IMR-90 (cell line): ENCODE measurements around the gene GPR17. TPM values are rescaled to one million over a fixed set of nuclear protein-coding genes. Genes with fewer than 3 reads are reported as not detected.

Experiments used
- ATAC-seq: fragments of 200-7000 bp; cut with Tn5 transposase; 2 replicates; pipeline ENCODE4 v1.9.1; 2020; ENCODE audit warnings: low read depth, mild to moderate bottlenecking, moderate library complexity
- BruUV-seq: library from RNA; stranded (reverse); fragments of 400-500 nt; replicated peaks from 2 replicates; lab custom pipeline; 2021; lab: Mats Ljungman, UMichigan
- CTCF ChIA-PET: fragments of 300-600 bp; formaldehyde crosslinking; extraction: SDS; loops from one replicate; lab custom pipeline; 2021; ENCODE audit warnings: antibody characterized with exemption; lab: Yijun Ruan, JAX
- POLR2A ChIA-PET: fragments of 300-600 bp; sonication (Branson Sonifier 250); formaldehyde crosslinking; loops from one replicate; lab custom pipeline; 2022; ENCODE audit warnings: antibody characterized with exemption; ENCODE audit not compliant: unreplicated experiment; lab: Charles Lee
- DNase-seq: peaks from one replicate; pipeline ENCODE4 v3.0.0; 2013
- H2AFZ ChIP-seq: replicated peaks from 2 replicates; pipeline ENCODE3; 2013; ENCODE audit warnings: low read length, mild to moderate bottlenecking; ENCODE audit not compliant: poor library complexity
- H2AK5ac ChIP-seq: 2 replicates; pipeline ENCODE4 v1.6.1; 2013; ENCODE audit warnings: low read depth, low read length, inconsistent platforms
- H2AK9ac ChIP-seq: replicated peaks from 2 replicates; pipeline ENCODE3; 2013; ENCODE audit warnings: mild to moderate bottlenecking, low read depth, low read length, moderate library complexity; ENCODE audit not compliant: poor library complexity
- H2BK120ac ChIP-seq: 2 replicates; pipeline ENCODE4 v1.6.1; 2013; ENCODE audit warnings: low read depth, low read length, inconsistent platforms
- H2BK15ac ChIP-seq: 3 replicates; pipeline ENCODE4 v1.6.1; 2013; ENCODE audit warnings: low read depth, low read length, inconsistent platforms
- H2BK20ac ChIP-seq: 2 replicates; pipeline ENCODE4 v1.6.1; 2013; ENCODE audit warnings: low read depth, mild to moderate bottlenecking, inconsistent platforms, low read length, moderate library complexity
- H2BK5ac ChIP-seq: 2 replicates; pipeline ENCODE4 v1.6.1; 2013; ENCODE audit warnings: mild to moderate bottlenecking, low read depth, low read length, inconsistent platforms; ENCODE audit not compliant: poor library complexity, severe bottlenecking
- H3K14ac ChIP-seq: replicated peaks from 2 replicates; pipeline ENCODE4 v1.6.1; 2013; ENCODE audit warnings: low read depth, low read length, inconsistent platforms
- H3K18ac ChIP-seq: 2 replicates; pipeline ENCODE4 v1.6.1; 2013; ENCODE audit warnings: low read depth, low read length, control low read depth
- H3K23ac ChIP-seq: 2 replicates; pipeline ENCODE4 v1.6.1; 2013; ENCODE audit warnings: low read depth, low read length, inconsistent platforms
- H3K27ac ChIP-seq: 2 replicates; pipeline ENCODE4 v1.5.1; 2013; ENCODE audit warnings: mild to moderate bottlenecking, control low read depth, low read length; ENCODE audit not compliant: insufficient read depth
- H3K27me3 ChIP-seq: 2 replicates; pipeline ENCODE4 v1.6.1; 2013; ENCODE audit warnings: low read length; ENCODE audit not compliant: control insufficient read depth, insufficient read depth
- H3K36me3 ChIP-seq: 2 replicates; pipeline ENCODE4 v1.6.1; 2013; ENCODE audit warnings: low read length, mixed read lengths; ENCODE audit not compliant: control insufficient read depth, insufficient read depth
- H3K4ac ChIP-seq: 2 replicates; pipeline ENCODE4 v1.6.1; 2013; ENCODE audit warnings: low read depth, low read length, inconsistent platforms
- H3K4me1 ChIP-seq: 2 replicates; pipeline ENCODE4 v1.6.1; 2013; ENCODE audit warnings: low read length, mixed read lengths; ENCODE audit not compliant: control insufficient read depth, insufficient read depth
- H3K4me2 ChIP-seq: 2 replicates; pipeline ENCODE4 v1.6.1; 2013; ENCODE audit warnings: low read depth, mild to moderate bottlenecking, control low read depth, low read length, moderate library complexity
- H3K4me3 ChIP-seq: 2 replicates; pipeline ENCODE4 v1.5.1; 2013; ENCODE audit warnings: low read depth, mild to moderate bottlenecking, control low read depth, low read length, moderate library complexity; ENCODE audit not compliant: insufficient read depth
- H3K56ac ChIP-seq: 2 replicates; pipeline ENCODE4 v1.6.1; 2013; ENCODE audit warnings: low read length, inconsistent platforms; ENCODE audit not compliant: insufficient read depth; ENCODE audit errors: extremely low read depth
- H3K79me1 ChIP-seq, 2 experiments: 2 replicates each; pipeline ENCODE4 v1.6.1; 2013; ENCODE audit warnings: low read length in 2 of 2, inconsistent platforms in 1 of 2, low read depth in 1 of 2
- H3K9ac ChIP-seq: 2 replicates; pipeline ENCODE4 v1.6.1; 2013; ENCODE audit warnings: low read depth, low read length, control low read depth
- H3K9me1 ChIP-seq: 2 replicates; pipeline ENCODE4 v1.6.1; 2013; ENCODE audit warnings: low read length, inconsistent platforms; ENCODE audit not compliant: insufficient read depth
- H3K9me3 ChIP-seq: 2 replicates; pipeline ENCODE4 v1.6.1; 2013; ENCODE audit warnings: low read length; ENCODE audit not compliant: control insufficient read depth, insufficient read depth
- H4K20me1 ChIP-seq: 2 replicates; pipeline ENCODE4 v1.6.1; 2013; ENCODE audit warnings: low read length, inconsistent platforms; ENCODE audit not compliant: insufficient read depth
- H4K5ac ChIP-seq: 2 replicates; pipeline ENCODE4 v1.6.1; 2013; ENCODE audit warnings: mild to moderate bottlenecking, low read depth, low read length, control low read depth
- H4K8ac ChIP-seq, 2 experiments: 2 replicates each; pipeline ENCODE4 v1.6.1; 2013; ENCODE audit warnings: low read depth in 2 of 2, low read length in 2 of 2, control low read depth in 1 of 2, inconsistent platforms in 1 of 2
- H4K91ac ChIP-seq: 2 replicates; pipeline ENCODE4 v1.6.1; 2013; ENCODE audit warnings: low read depth, low read length, inconsistent platforms; ENCODE audit not compliant: insufficient read depth
- BHLHE40 ChIP-seq: fragments of 150-350 bp; IDR thresholded peaks from 2 replicates; pipeline ENCODE4 v1.6.1; 2016; ENCODE audit warnings: mild to moderate bottlenecking, low read depth, low read length
- CEBPB ChIP-seq: IDR thresholded peaks from 2 replicates; pipeline ENCODE4 v1.6.1; 2012; ENCODE audit warnings: low read depth, low read length, improper control_type of control experiment
- CHD1 ChIP-seq: IDR thresholded peaks from 2 replicates; pipeline ENCODE4 v1.6.1; 2012; ENCODE audit warnings: low read depth, low read length, improper control_type of control experiment
- ELK1 ChIP-seq: fragments of 150-350 bp; IDR thresholded peaks from 2 replicates; pipeline ENCODE4 v1.6.1; 2016; ENCODE audit warnings: low read depth, mild to moderate bottlenecking, low read length, moderate library complexity, borderline replicate concordance
- FOS ChIP-seq: fragments of 150-350 bp; IDR thresholded peaks from 2 replicates; pipeline ENCODE4 v1.6.1; 2016; ENCODE audit warnings: low read depth, low read length
- MAFK ChIP-seq: IDR thresholded peaks from 2 replicates; pipeline ENCODE4 v1.6.1; 2012; ENCODE audit warnings: low read depth, low read length, improper control_type of control experiment
- MAZ ChIP-seq: IDR thresholded peaks from 2 replicates; pipeline ENCODE4 v1.6.1; 2012; ENCODE audit warnings: low read depth, mild to moderate bottlenecking, low read length, improper control_type of control experiment, moderate library complexity, borderline replicate concordance
- MXI1 ChIP-seq: IDR thresholded peaks from 2 replicates; pipeline ENCODE4 v1.6.1; 2012; ENCODE audit warnings: low read depth, mild to moderate bottlenecking, low read length, moderate library complexity, borderline replicate concordance
- POLR2A ChIP-seq: IDR thresholded peaks from 2 replicates; pipeline ENCODE4 v1.6.1; 2012; ENCODE audit warnings: mild to moderate bottlenecking, low read depth, low read length
- RAD21 ChIP-seq: IDR thresholded peaks from 2 replicates; pipeline ENCODE4 v1.6.1; 2012; ENCODE audit warnings: low read length, improper control_type of control experiment
- RCOR1 ChIP-seq: IDR thresholded peaks from 2 replicates; pipeline ENCODE4 v1.6.1; 2012; ENCODE audit warnings: mild to moderate bottlenecking, low read length, improper control_type of control experiment; ENCODE audit not compliant: insufficient replicate concordance
- RFX5 ChIP-seq: IDR thresholded peaks from 2 replicates; pipeline ENCODE4 v1.8.0; 2012; ENCODE audit warnings: low read depth, mild to moderate bottlenecking, low read length, moderate library complexity
- SMC3 ChIP-seq: fragments of 150-350 bp; IDR thresholded peaks from 2 replicates; pipeline ENCODE4 v1.6.1; 2016; ENCODE audit warnings: low read depth, mild to moderate bottlenecking, antibody characterized with exemption, low read length, moderate library complexity
- WGBS, 2 experiments: methylation state at CpG; one replicate each; pipeline versions ENCODE4 v1.1.5 to v1.1.7; 2013; ENCODE audit warnings: missing lambda C conversion rate in 2 of 2; ENCODE audit not compliant: insufficient read length in 1 of 2; ENCODE audit errors: extremely low coverage in 2 of 2; 5-methylcytosine and 5-hydroxymethylcytosine counted together
- dilution Hi-C: fragments of 300-500 bp; cut with HindIII; formaldehyde crosslinking; loops from one replicate; pipeline ENCODE4 v1.14.3; 2018; ENCODE audit warnings: low sequenced_read_pairs; ENCODE audit not compliant: unreplicated experiment
- in situ Hi-C: fragments of 300-500 bp; cut with MboI; formaldehyde crosslinking; loops from 3 replicates; pipeline ENCODE4 v1.14.3; 2019; ENCODE audit warnings: low sequenced_read_pairs, inconsistent platforms, mixed read lengths
- intact Hi-C: fragments of 100-400 bp; cut with micrococcal nuclease; formaldehyde crosslinking; loops from 2 replicates; pipeline ENCODE4 v1.10.0; 2022
- polyA plus RNA-seq, 3 experiments: library from polyadenylated mRNA; depleted of rRNA; stranded (reverse); fragments of >200 nt; gene quantifications; 2 replicates each; pipeline ENCODE4 v1.2.3, GENCODE V29; 2012; ENCODE audit warnings: low replicate concordance in 1 of 3
- total RNA-seq: library from RNA; depleted of rRNA; stranded (reverse); fragments of >200 nt; gene quantifications from 2 replicates; pipeline ENCODE4 v1.2.3, GENCODE V29; 2012
- TF ChIP-seq, protein P1 (sequence below): fragments of 150-350 bp; IDR thresholded peaks from 2 replicates; pipeline ENCODE4 v1.6.1; 2017; ENCODE audit warnings: mild to moderate bottlenecking, antibody characterized with exemption, low read length, low read depth
- TF ChIP-seq, protein P2 (sequence below): conservative IDR thresholded peaks from 2 replicates; pipeline ENCODE4 v1.5.1; 2012; ENCODE audit warnings: mild to moderate bottlenecking, low read depth, low read length, improper control_type of control experiment

Gene GPR17
- total and polyA plus RNA-seq, 2 of the 4 experiments (the other 2 are of a cell fraction) = not detected

- peak overlapping the region; percentile 1 for H2AFZ ChIP-seq
- H3K4me2 ChIP-seq = no peak overlapping the region
- in situ Hi-C loops = no loop called here
- DNase-seq = peak; percentile 24
- H2BK5ac ChIP-seq = no peak overlapping the region
- H3K27me3 ChIP-seq = no peaks in the 10 kb centered on the region
- no peak overlapping the region for H3K9ac ChIP-seq
- ATAC-seq = peak; percentile 52
- H2AK9ac ChIP-seq = no peak overlapping the region
- peaks cover 22 to 79% of the 10 kb centered on the region in 2 experiments for H3K79me1 ChIP-seq
- no peak overlapping the region for H3K18ac ChIP-seq
- H3K4me1 ChIP-seq = peaks cover 14% of the 10 kb centered on the region
- intact Hi-C loops = loop anchor here (1.0 kb wide), 1 partner anchor 8 kb away; no protein-coding TSS in a partner anchor
- H2AK5ac ChIP-seq = peak overlapping the region; percentile 14; the same call in 1 of the 2 replicates
- H3K4ac ChIP-seq = peak overlapping the region; percentile 0; the same call in 1 of the 2 replicates
- peaks cover 83% of the 10 kb centered on the region for H4K20me1 ChIP-seq
- peaks cover 28% of the 10 kb centered on the region for H3K9me1 ChIP-seq
- peak overlapping the region; percentile 34; the same call in 1 of the 2 replicates for H3K14ac ChIP-seq
- dilution Hi-C loops = no loop called here
- peak overlapping the region in 1 of 2 experiments; percentile 4; a peak in 1 of 4 replicates for H4K8ac ChIP-seq
- H4K91ac ChIP-seq = peak overlapping the region; percentile 47; the same call in 1 of the 2 replicates
- no TSS peak for BruUV-seq
- ChIA-PET CTCF (no interaction called here), POLR2A (no interaction called here)
- no peak overlapping the region for H2BK15ac ChIP-seq
- H3K23ac ChIP-seq = 0 out of 2 replicates have a peak overlapping the region, but pooled peaks have one; percentile 31
- no peak overlapping the region for H3K4me3 ChIP-seq
- H3K27ac ChIP-seq = no peak overlapping the region
- no peak overlapping the region for H2BK20ac ChIP-seq
- H4K5ac ChIP-seq = no peak overlapping the region
- H2BK120ac ChIP-seq = no peak overlapping the region
- 96% methylated on average over 7 of the region's 14 CpGs; no CpG with 5 or more reads in 1 of the 2 experiments for WGBS, 2 experiments
- no peak overlapping the region for H3K56ac ChIP-seq
- H3K9me3 ChIP-seq = peaks cover 2% of the 10 kb centered on the region; the same call in 1 of the 2 replicates
- peaks cover 11% of the 10 kb centered on the region for H3K36me3 ChIP-seq
- TF ChIP-seq RFX5 = no peak
- TF ChIP-seq FOS = no peak
- no peak for TF ChIP-seq RAD21
- TF ChIP-seq MXI1 = no peak
- no peak for TF ChIP-seq POLR2A
- TF ChIP-seq CHD1 = no peak
- TF ChIP-seq ELK1 = no peak
- no peak for TF ChIP-seq BHLHE40
- TF ChIP-seq, protein P1, sequence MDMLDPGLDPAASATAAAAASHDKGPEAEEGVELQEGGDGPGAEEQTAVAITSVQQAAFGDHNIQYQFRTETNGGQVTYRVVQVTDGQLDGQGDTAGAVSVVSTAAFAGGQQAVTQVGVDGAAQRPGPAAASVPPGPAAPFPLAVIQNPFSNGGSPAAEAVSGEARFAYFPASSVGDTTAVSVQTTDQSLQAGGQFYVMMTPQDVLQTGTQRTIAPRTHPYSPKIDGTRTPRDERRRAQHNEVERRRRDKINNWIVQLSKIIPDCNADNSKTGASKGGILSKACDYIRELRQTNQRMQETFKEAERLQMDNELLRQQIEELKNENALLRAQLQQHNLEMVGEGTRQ = no peak
- TF ChIP-seq MAFK = no peak
- no peak for TF ChIP-seq MAZ
- TF ChIP-seq CEBPB = no peak
- TF ChIP-seq, protein P2, sequence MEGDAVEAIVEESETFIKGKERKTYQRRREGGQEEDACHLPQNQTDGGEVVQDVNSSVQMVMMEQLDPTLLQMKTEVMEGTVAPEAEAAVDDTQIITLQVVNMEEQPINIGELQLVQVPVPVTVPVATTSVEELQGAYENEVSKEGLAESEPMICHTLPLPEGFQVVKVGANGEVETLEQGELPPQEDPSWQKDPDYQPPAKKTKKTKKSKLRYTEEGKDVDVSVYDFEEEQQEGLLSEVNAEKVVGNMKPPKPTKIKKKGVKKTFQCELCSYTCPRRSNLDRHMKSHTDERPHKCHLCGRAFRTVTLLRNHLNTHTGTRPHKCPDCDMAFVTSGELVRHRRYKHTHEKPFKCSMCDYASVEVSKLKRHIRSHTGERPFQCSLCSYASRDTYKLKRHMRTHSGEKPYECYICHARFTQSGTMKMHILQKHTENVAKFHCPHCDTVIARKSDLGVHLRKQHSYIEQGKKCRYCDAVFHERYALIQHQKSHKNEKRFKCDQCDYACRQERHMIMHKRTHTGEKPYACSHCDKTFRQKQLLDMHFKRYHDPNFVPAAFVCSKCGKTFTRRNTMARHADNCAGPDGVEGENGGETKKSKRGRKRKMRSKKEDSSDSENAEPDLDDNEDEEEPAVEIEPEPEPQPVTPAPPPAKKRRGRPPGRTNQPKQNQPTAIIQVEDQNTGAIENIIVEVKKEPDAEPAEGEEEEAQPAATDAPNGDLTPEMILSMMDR = no peak
- no peak for TF ChIP-seq SMC3
- TF ChIP-seq RCOR1 = no peak
These were observed 15.2 kb downstream of the GPR17 start for GRCh38 chr2:127661072-127661649.
